H1 (cell line): ENCODE results near the gene CRELD1. TPM values are rescaled to one million over a fixed set of nuclear protein-coding genes. Genes with fewer than 3 reads are reported as not detected.

Source experiments
- CTCF ChIP-seq, 3 experiments: IDR thresholded peaks; 1 replicate in 2 of 3; 2 replicates in 1 of 3; pipeline versions ENCODE4 v1.5.1 to v1.6.1; 2011; ENCODE audit warnings: low read length in 3 of 3, mild to moderate bottlenecking in 3 of 3, inconsistent platforms in 2 of 3, low read depth in 1 of 3, moderate library complexity in 1 of 3; ENCODE audit not compliant: insufficient read depth in 1 of 3; ENCODE audit errors: control extremely low read depth in 1 of 3
- EGR1 ChIP-seq: IDR thresholded peaks from 2 replicates; pipeline ENCODE4 v1.6.1; 2011; ENCODE audit warnings: low read depth, low read length, borderline replicate concordance
- polyA plus RNA-seq, 7 experiments: library from polyadenylated mRNA; depleted of rRNA in 3 of 7; stranded (reverse) in 5 of 7; unstranded in 2 of 7; fragments of >200 nt in 5 of 7; fragments of 200-250 nt in 2 of 7; gene quantifications; 1 replicate in 5 of 7; 2 replicates in 1 of 7; 4 replicates in 1 of 7; pipeline versions ENCODE4 v1.2.1 to v1.2.3, GENCODE V29; 2011 to 2013; ENCODE audit warnings: missing spikeins in 2 of 7, mixed read lengths in 2 of 7
- total RNA-seq: library from RNA; stranded (reverse); fragmentation: NEBNext Ultra II Directional; extraction: Animal tissue kit (Norgen Biotek cat#: 25700); gene quantifications from 2 replicates; pipeline ENCODE4 v1.2.1, GENCODE V29; 2021

Gene CRELD1
- total and polyA plus RNA-seq, 2 of the 8 experiments (the other 6 are each of a cell fraction or from before 2014, with no cell fraction given) = 12.9 to 15.1 TPM

GRCh38 chr3:9891072-9891622, 42.5 kb upstream of the CRELD1 start (continued):
- TF ChIP-seq CTCF (IDR thresholded peaks at IDR 0.05; ENCODE audit: control extremely low read depth in 1 of 3, insufficient read depth in 1 of 3, low read depth in 1 of 3, low read length in 3 of 3) (no peak), EGR1 (no peak)
